Measurements from ENCODE around the gene CRYBB1. TPM values are rescaled to one million over a fixed set of nuclear protein-coding genes. Genes with fewer than 3 reads are reported as not detected.
A peak's percentile ranks its signal among the peaks of the same experiment; 100 is the strongest.

CRYBB1 gene
- total RNA-seq, 3 donors from 2014 or later (not counting 1 experiment from before 2014, with no cell fraction given) = not detected

- no peak overlapping the region for H3K27ac ChIP-seq (ENCODE audit: low read length)
- H3K27ac Mint-ChIP-seq = peak overlapping the region in 1 of 2 donors; percentile 88
- H3K27me3 Mint-ChIP-seq (ENCODE audit: low read depth in 2 of 2) = no peaks in the 10 kb centered on the region
- WGBS (ENCODE audit: insufficient coverage) = 85% methylated on average over 8 of the region's 9 CpGs
- no peaks in the 10 kb centered on the region for H3K9me3 Mint-ChIP-seq
- H3K36me3 Mint-ChIP-seq = no peaks in the 10 kb centered on the region
- no peaks in the 10 kb centered on the region for H3K9me3 ChIP-seq (ENCODE audit: control insufficient read depth, insufficient read depth, low read length)
- DNase-seq (no peak), ATAC-seq (no peak)
- H3K27me3 ChIP-seq (ENCODE audit: control insufficient read depth, insufficient read depth, low read length) = no peaks in the 10 kb centered on the region
- peaks cover 25 to 38% of the 10 kb centered on the region in 2 donors for H3K4me1 Mint-ChIP-seq
- H3K4me3 Mint-ChIP-seq = no peak overlapping the region
- intact Hi-C loops (cut with micrococcal nuclease) = no loop called here
- H3K36me3 ChIP-seq (ENCODE audit: control insufficient read depth, insufficient read depth, low read length) = peaks cover 2% of the 10 kb centered on the region
- H3K4me3 ChIP-seq (ENCODE audit: low read length) = no peak overlapping the region
- H3K4me1 ChIP-seq (ENCODE audit: control insufficient read depth, insufficient read depth, low read length) = peaks cover 33% of the 10 kb centered on the region
- no peak for TF ChIP-seq CTCF (IDR thresholded peaks at IDR 0.05)
Observed at GRCh38 chr22:26663374-26663923, 45.6 kb upstream of the CRYBB1 start.

- Mint-ChIP-seq H3K4me1 (peaks cover 37 to 49% of the 10 kb centered on the region in 2 donors), H3K4me3 (no peak overlapping the region), H3K27me3 (ENCODE audit: low read depth in 2 of 2) (peaks cover 0 to 5% of the 10 kb centered on the region in 2 donors), H3K9me3 (no peaks in the 10 kb centered on the region), H3K36me3 (no peaks in the 10 kb centered on the region), H3K27ac (no peak overlapping the region)
- intact Hi-C loops (cut with micrococcal nuclease) = no loop called here
- TF ChIP-seq CTCF (IDR thresholded peaks at IDR 0.05) = no peak
- Histone ChIP-seq H3K4me1 (ENCODE audit: control insufficient read depth, insufficient read depth, low read length) (peaks cover 43% of the 10 kb centered on the region), H3K36me3 (ENCODE audit: control insufficient read depth, insufficient read depth, low read length) (no peaks in the 10 kb centered on the region), H3K27ac (ENCODE audit: low read length) (no peak overlapping the region), H3K4me3 (ENCODE audit: low read length) (no peak overlapping the region), H3K27me3 (ENCODE audit: control insufficient read depth, insufficient read depth, low read length) (peaks cover 2% of the 10 kb centered on the region), H3K9me3 (ENCODE audit: control insufficient read depth, insufficient read depth, low read length) (no peaks in the 10 kb centered on the region)
- WGBS (ENCODE audit: insufficient coverage) = 98% methylated on average over 2 of the region's 2 CpGs
- ATAC-seq (no peak), DNase-seq (no peak)
Observed at GRCh38 chr22:26662160-26662559, 44.3 kb upstream of the CRYBB1 start.

- Mint-ChIP-seq H3K9me3 (no peaks in the 10 kb centered on the region), H3K4me3 (peak overlapping the region; percentile 7), H3K4me1 (peaks cover 41 to 54% of the 10 kb centered on the region in 2 donors), H3K27ac (no peak overlapping the region), H3K27me3 (ENCODE audit: low read depth in 2 of 2) (peaks cover 0 to 8% of the 10 kb centered on the region in 2 donors), H3K36me3 (no peaks in the 10 kb centered on the region)
- 98% methylated on average over 7 of the region's 7 CpGs for WGBS (ENCODE audit: insufficient coverage)
- intact Hi-C loops (cut with micrococcal nuclease) = no loop called here
- Histone ChIP-seq H3K27ac (ENCODE audit: low read length) (no peak overlapping the region), H3K27me3 (ENCODE audit: control insufficient read depth, insufficient read depth, low read length) (peaks cover 6% of the 10 kb centered on the region), H3K36me3 (ENCODE audit: control insufficient read depth, insufficient read depth, low read length) (no peaks in the 10 kb centered on the region), H3K9me3 (ENCODE audit: control insufficient read depth, insufficient read depth, low read length) (no peaks in the 10 kb centered on the region), H3K4me1 (ENCODE audit: control insufficient read depth, insufficient read depth, low read length) (peaks cover 43% of the 10 kb centered on the region), H3K4me3 (ENCODE audit: low read length) (no peak overlapping the region)
- no peak for TF ChIP-seq CTCF (IDR thresholded peaks at IDR 0.05)
- no peak for DNase-seq
- ATAC-seq = no peak
Observed at GRCh38 chr22:26660961-26661578, 43.2 kb upstream of the CRYBB1 start.

All from natural killer cell (primary cell).